Ectodermal cell (in vitro differentiated cells): ENCODE data around the gene RTL10.

Experiments
- H3K27ac ChIP-seq: 2 replicates; pipeline ENCODE4 v1.7.0; 2013; ENCODE audit warnings: mild to moderate bottlenecking, low read depth, low read length; ENCODE audit not compliant: insufficient read depth, poor library complexity, severe bottlenecking
- H3K27me3 ChIP-seq: 2 replicates; pipeline ENCODE4 v1.7.0; 2013; ENCODE audit warnings: mild to moderate bottlenecking, low read length; ENCODE audit not compliant: insufficient read depth, control insufficient read depth, poor library complexity, severe bottlenecking
- H3K36me3 ChIP-seq: one replicate; pipeline ENCODE4 v1.7.0; 2013; ENCODE audit warnings: low read length; ENCODE audit not compliant: control insufficient read depth, insufficient read depth
- H3K4me1 ChIP-seq: one replicate; pipeline ENCODE4 v1.7.0; 2013; ENCODE audit warnings: low read length; ENCODE audit not compliant: control insufficient read depth, insufficient read depth
- H3K4me3 ChIP-seq: 2 replicates; pipeline ENCODE4 v1.7.0; 2013; ENCODE audit warnings: low read depth, low read length, control low read depth; ENCODE audit not compliant: insufficient read depth
- H3K9me3 ChIP-seq: 2 replicates; pipeline ENCODE4 v1.7.0; 2013; ENCODE audit warnings: mild to moderate bottlenecking, low read length, moderate library complexity; ENCODE audit not compliant: control insufficient read depth
- whole genome bisulfite sequencing, 2 experiments: methylation state at CpG; one replicate each; pipeline ENCODE4 v1.1.7; 2013; ENCODE audit warnings: missing lambda C conversion rate in 2 of 2; 5-methylcytosine and 5-hydroxymethylcytosine counted together

The RTL10 gene

DNA sequence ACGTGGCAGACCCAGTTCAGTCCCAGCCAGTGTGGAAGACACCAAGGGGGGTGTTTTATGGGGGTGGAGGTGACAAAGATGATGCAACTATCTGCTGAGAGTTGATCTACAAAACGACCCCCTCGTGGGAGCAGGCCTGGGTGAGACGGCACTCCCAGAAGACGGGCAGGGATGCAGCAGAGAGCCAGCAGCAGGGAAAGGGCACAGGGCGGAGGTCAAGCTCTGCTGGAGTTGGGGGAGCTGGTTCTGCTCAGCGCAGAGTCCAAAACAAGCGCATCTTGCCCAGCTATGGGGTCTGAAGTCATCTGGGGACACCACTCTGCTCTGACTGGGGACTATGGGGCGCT lies 3.9 kb downstream of the RTL10 start:
- WGBS, 2 experiments, result 93 to 94% methylated on average over 9 of the region's 9 CpGs

DNA sequence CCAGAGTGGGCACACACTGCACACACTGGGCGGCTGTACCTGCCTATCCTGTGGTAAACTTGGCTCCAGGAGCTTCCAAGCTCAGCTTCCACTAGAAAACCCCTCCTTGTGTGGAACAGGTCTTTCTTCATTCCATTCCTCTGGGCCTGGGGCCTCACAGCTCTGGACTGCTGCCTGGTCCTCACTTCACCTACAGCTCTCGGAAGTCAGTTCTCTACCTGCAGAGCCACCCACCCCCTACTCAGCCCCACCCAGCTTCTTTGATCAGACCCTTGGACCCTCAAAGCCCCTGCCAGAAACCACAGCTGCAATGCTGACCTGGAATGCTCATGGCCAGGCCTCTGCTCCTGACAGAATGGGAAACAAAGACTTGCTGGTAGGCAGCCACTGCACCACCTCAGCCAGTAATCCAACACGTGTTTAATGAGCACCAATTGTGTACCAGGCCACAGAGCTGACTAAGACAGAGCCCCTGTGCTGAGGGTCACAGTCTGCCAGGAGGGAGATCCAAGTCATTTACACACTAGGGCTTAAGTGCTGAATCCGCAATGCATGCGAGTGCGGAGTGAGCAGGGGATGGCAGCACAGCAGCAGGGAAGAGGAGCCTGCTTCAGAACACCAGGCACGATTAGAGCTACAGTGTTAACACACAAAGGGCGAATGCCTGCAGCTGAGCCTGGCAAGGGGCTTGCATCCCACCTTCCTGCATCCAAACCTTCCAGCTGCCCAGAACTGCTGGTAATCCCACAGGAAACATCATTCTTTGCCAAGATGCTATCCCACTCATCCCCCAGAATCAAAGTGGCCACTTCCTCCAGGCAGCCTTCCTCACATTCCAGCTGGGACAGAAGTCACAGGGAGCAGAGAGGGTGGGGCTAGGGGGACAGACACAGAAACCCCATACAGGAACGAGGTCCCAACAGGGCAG lies 4.6 kb downstream of the RTL10 start:
- whole genome bisulfite sequencing, 2 experiments, result 90 to 91% methylated on average over 9 of the region's 9 CpGs
- Histone ChIP-seq H3K36me3 (peaks cover 15% of the 10 kb centered on the region), H3K27ac (no peak overlapping the region)

More for the DNA sequence above, 3.9 kb downstream of the RTL10 start:
- H3K4me3 ChIP-seq, result no peak overlapping the region
- H3K27ac ChIP-seq, result no peak overlapping the region
- H3K27me3 ChIP-seq, result no peaks in the 10 kb centered on the region
- H3K36me3 ChIP-seq, result peaks cover 15% of the 10 kb centered on the region
- H3K4me1 ChIP-seq, result peaks cover 16% of the 10 kb centered on the region
- H3K9me3 ChIP-seq, result no peaks in the 10 kb centered on the region

DNA sequence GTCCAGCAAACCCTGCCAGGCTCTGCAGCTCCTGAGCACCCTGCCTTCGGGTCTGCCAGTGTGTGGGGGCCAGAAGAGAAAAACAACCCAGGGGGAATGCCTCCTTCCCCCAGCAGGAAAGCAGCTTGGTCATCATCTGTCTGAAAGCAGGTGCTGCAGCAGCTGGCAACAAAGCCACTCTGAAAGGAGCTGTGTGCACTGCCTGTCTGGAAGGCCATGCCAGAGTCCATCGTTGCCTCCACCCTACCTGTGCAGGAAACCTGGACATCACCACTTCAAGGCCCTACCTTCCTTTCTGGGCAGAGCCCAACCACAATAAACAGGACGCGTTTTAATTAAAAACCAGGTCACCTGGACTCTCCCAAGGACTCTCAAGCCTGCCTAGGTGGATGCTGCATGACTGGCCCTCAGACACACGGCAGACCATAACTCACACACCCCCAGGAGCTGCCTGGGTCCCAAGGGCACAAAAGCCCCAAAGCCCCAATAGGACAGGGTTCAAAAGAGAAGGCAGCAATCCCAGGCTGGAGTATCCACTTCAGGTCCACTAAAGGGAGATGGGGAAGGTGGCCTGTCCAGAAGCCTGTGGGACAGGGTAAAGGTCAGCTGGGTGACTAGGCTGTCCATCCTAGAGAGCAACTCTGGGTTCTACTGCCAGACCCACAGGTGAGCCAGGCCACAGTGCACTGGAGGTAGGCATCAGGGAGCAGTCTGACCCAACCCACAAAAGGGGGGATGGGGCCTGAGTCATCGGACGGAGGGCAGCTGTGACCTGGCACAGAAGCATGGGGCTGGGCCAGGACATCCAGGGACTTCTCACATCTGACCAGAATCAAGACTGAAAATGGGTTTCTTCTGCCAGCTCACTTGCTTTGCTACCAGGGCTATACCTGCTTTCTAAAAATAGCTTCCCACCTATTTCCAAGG lies 6.1 kb downstream of the RTL10 start:
- H3K27me3 ChIP-seq, result no peaks in the 10 kb centered on the region
- H3K4me1 ChIP-seq, result peaks cover 15% of the 10 kb centered on the region
- peaks cover 15% of the 10 kb centered on the region for H3K36me3 ChIP-seq
- no peak overlapping the region for H3K27ac ChIP-seq
- H3K9me3 ChIP-seq, result no peaks in the 10 kb centered on the region
- no peak overlapping the region for H3K4me3 ChIP-seq
- WGBS, 2 experiments, result 92 to 93% methylated on average over 7 of the region's 7 CpGs

More for the DNA sequence above, 4.6 kb downstream of the RTL10 start:
- Histone ChIP-seq H3K4me3 (no peak overlapping the region), H3K9me3 (no peaks in the 10 kb centered on the region), H3K27me3 (no peaks in the 10 kb centered on the region), H3K4me1 (peaks cover 13% of the 10 kb centered on the region)

DNA sequence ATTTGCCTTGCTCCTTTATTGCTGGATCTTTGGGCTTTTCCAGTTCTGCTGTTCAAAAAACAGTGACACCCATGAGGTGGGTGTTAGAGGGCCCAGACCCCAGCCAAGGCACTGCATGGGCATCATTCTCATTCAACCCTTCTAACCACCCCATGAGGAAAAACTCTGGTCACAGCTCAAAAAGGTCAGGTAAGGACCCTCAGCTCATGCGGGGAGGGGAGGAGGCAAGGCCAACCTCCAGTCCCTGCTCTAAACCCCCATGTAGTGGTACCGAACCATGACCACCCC lies 7.4 kb downstream of the RTL10 start:
- no peak overlapping the region for H3K4me3 ChIP-seq
- 94 to 95% methylated on average over 2 of the region's 2 CpGs for WGBS, 2 experiments
- H3K4me1 ChIP-seq, result peaks cover 10% of the 10 kb centered on the region
- no peaks in the 10 kb centered on the region for H3K9me3 ChIP-seq
- H3K27me3 ChIP-seq, result no peaks in the 10 kb centered on the region
- no peak overlapping the region for H3K27ac ChIP-seq
- H3K36me3 ChIP-seq, result peaks cover 15% of the 10 kb centered on the region

DNA sequence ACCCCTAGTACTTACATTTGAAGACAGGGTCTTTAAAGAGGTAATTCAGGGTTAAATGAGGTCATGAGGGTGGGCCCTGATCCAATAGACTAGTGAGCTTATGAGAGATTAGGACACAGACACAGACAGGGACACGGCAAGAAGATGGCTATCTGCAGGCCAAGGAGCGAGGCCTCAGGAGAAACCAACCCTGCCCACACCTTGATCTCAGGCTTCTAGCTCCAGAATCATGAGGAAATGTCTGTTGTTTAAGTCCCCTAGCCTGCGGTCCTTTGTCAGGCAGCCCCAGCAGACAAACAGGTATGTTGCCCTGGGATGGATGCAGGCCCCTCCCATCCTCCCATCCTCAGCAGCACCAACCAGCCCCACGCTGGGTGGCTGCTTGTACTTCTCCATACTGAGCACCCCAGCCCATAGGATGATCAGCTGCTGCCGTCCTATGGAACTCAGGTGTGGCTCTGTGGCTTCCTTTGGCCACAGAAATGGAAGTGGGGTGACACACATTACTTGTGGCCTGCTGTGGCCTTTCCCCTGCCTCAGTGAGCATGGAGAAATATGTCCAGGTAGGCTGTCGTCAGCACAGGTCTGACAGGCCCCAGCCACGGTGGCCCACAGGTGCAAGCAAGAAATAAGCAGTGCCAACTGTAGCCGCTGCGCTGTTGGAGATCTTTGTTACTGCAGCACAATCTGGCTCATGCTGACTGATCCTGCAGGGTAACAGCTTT lies 7.9 kb downstream of the RTL10 start:
- H3K36me3 ChIP-seq, result peaks cover 12% of the 10 kb centered on the region
- 94% methylated on average over 9 of the region's 9 CpGs for WGBS, 2 experiments
- H3K27ac ChIP-seq, result no peak overlapping the region
- H3K4me3 ChIP-seq, result no peak overlapping the region
- peaks cover 10% of the 10 kb centered on the region for H3K4me1 ChIP-seq
- H3K9me3 ChIP-seq, result no peaks in the 10 kb centered on the region
- H3K27me3 ChIP-seq, result no peaks in the 10 kb centered on the region

DNA sequence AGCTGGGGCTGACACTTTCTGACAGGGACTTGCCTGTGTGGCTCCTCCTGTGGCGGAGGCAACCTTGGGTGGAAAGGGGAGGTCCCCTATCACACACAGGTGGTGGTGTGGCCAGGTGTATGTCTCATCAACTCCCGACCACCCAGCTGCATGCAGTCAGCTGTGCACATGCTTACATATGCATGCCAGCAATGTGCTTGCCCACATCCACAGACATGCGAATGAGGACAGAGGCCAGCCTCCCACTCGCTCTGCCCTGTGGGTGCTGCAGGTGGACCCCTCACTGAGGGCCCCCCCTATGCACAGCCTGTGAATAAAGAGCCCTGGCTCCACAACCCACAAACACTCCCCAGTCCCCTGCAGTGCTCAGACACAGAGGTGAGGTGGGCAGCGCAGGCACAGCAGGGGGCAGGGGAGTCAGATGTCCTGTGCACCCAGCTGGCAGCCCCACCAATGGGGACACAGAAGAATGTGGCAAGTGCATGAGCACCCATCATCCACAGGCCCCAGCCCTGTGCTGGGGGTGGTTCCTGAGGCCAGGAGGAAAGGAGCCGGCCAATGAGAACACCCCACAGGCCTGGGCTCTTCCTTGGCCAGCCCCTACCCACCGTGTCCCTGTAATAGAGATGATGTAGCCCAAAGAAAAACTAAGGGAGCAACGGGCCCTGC lies 9.5 kb downstream of the RTL10 start:
- Histone ChIP-seq H3K36me3 (peaks cover 6% of the 10 kb centered on the region), H3K27me3 (no peaks in the 10 kb centered on the region), H3K4me3 (no peak overlapping the region), H3K9me3 (no peaks in the 10 kb centered on the region), H3K4me1 (peaks cover 10% of the 10 kb centered on the region), H3K27ac (no peak overlapping the region)
- WGBS, 2 experiments, result 84 to 89% methylated on average over 8 of the region's 8 CpGs

DNA sequence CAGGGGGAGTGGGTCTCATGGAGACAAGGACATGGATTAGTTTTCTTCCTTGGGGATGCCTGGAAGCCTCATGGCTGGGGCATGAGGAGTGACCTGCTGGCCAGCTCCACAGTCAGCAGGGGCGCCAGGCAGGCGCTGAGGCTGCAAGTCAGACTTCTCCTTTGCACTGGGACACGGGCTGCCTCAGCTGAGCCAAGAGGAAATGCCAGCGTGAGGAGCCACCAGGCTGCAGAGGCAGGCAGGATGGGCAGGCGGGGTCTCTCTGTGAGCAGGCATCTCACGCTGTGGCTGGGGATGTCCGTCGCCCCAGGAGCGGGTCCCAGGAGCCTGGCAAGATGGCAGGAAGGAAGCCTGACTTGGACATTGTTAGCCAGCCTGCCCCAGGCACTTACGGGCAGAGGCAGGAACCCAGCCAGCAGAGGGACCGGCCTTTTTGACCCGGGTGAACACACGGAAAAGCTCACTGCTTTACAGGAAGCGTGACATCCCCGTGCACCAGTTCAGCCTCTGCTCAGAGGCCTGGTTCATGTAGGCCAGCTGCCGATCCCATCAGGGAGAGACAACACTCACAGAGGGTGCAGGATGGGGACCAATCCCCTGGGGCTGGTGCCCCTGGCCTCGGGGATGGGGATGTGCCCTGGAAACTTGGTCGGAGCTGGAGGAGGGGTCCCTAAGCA lies 10.2 kb downstream of the RTL10 start:
- 92% methylated on average over 18 of the region's 18 CpGs for WGBS, 2 experiments
- Histone ChIP-seq H3K27ac (no peak overlapping the region), H3K9me3 (no peaks in the 10 kb centered on the region), H3K36me3 (peaks cover 6% of the 10 kb centered on the region), H3K4me1 (peaks cover 10% of the 10 kb centered on the region), H3K27me3 (no peaks in the 10 kb centered on the region), H3K4me3 (no peak overlapping the region)

DNA sequence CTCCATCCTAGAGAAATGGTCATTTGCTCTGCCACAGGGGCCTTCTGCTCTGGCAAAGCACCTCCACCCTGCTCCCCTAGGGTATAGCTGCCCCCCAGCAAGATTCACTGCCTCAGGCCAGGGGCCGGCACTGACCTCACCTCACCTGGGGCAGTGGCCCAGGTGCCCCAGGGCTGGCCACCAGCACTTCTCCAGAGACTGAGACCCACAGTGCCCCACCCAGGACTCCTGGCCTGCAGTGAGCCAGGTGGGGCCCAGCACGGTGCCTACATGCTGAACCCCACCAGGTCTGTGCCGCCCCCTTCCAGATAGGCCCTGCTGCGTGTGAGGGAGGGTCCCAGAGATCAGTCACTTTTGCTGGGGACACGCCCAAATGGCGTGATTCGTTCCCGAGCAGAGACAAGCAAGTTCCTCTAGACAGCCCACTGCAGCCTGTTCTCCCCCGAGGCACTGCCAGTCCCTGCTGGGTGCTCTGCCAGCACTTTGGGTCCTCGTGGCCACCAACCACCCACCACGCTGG lies 10.8 kb downstream of the RTL10 start:
- no peak overlapping the region for H3K27ac ChIP-seq
- peaks cover 10% of the 10 kb centered on the region for H3K4me1 ChIP-seq
- H3K36me3 ChIP-seq, result peaks cover 6% of the 10 kb centered on the region
- H3K4me3 ChIP-seq, result no peak overlapping the region
- no peaks in the 10 kb centered on the region for H3K27me3 ChIP-seq
- 93 to 94% methylated on average over 11 of the region's 11 CpGs for WGBS, 2 experiments
- no peaks in the 10 kb centered on the region for H3K9me3 ChIP-seq
